ENCODE measurements around the gene PLAGL2. TPM values are rescaled to one million over a fixed set of nuclear protein-coding genes. Genes with fewer than 3 reads are reported as not detected.

Gene PLAGL2
- total RNA-seq, 1 experiment from 2014 or later: 6.5 TPM

DNA sequence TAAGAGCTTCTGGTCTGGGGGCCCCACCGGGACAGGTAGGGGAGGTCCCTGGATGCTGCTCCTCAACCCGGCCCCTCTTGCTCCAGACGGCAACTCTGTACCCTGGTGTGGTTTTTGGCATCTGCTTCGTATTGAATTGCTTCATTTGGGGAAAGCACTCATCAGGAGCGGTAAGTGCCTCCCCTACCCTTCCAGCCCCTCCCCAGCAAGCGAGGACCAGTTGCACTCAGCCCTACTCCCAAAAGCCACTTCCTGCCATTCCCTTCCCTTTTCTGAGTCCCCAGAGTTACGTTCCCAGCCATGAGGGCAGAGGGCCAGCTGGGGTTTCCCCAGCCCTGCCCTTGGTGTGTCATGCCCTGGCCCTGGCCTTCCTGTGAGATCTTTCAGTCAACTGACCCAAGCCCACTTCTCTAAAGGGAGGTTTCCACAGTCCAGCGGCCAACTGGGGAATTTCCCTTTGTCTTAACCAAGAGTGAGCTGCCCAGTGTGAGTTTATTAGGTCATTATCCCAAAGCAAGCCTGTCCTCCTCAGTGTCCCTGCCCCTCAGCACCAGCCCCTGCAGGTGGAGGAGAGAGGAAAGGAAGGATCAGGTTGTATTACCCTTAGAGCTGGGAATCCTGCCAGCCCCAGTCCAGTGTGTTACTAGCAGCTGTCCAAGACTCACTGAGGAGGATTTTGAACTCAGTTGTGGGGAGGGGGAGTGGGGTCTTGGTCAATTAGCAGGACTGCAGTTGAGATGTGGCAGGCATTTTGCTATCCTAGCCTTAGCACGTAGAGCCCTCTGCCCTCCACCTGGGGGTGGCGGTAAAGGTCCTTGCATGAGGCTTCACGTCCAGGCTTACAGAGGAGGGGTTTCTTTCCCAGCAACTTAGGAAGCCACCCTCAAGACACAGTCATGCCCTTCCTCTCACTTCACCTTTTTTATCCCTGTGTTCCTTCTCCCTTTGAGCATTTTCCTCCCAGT is 52.2 kb downstream of the PLAGL2 start:
- no peak for DNase-seq (ENCODE audit: extremely low read depth, low read depth)

DNA sequence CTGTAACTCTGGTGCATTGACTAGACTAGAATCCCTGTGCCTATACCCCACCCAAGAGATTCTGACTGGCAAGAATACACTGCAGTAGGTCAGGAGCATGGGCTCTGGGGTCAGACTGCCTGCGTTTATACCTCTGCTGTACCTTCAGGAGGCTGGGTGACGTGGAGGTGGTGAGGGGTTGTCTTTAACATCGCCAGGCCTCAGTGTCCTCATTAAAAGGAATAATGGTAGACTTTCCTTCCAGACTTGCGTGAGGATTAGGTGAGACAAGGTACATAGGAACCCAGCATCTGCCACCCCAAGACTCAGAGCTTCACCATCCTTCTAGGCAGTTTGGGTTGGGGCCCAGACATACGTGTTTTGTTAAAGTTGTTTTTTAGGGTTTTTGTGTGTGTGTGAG is 53.8 kb downstream of the PLAGL2 start:
- no peak for DNase-seq (ENCODE audit: extremely low read depth, low read depth)

DNA sequence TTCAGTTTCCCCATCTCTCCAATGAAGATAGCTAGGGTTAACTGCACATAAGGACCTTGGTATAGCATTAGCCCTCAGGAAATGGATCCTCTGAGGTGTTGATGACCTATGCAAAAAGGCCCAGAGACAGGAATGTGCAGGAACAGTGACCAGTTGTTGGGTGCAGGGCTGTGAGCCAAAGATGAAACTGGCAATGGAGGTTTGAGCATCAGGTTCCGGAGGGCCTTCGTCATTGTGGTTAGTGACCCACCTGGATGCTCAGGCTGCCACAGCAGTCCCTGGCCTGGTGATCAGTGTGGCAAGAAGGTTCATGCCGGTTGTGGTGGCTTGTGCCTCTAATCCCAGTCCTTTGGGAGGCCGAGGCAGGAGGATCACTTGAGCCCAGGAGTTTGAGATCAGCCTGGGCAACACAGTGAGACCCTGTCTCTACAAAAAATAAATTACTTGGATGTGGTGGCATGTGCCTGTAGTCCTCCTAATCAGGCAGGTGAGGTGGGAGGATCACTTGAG is 54.3 kb downstream of the PLAGL2 start:
- no peak for DNase-seq (ENCODE audit: extremely low read depth, low read depth)

DNA sequence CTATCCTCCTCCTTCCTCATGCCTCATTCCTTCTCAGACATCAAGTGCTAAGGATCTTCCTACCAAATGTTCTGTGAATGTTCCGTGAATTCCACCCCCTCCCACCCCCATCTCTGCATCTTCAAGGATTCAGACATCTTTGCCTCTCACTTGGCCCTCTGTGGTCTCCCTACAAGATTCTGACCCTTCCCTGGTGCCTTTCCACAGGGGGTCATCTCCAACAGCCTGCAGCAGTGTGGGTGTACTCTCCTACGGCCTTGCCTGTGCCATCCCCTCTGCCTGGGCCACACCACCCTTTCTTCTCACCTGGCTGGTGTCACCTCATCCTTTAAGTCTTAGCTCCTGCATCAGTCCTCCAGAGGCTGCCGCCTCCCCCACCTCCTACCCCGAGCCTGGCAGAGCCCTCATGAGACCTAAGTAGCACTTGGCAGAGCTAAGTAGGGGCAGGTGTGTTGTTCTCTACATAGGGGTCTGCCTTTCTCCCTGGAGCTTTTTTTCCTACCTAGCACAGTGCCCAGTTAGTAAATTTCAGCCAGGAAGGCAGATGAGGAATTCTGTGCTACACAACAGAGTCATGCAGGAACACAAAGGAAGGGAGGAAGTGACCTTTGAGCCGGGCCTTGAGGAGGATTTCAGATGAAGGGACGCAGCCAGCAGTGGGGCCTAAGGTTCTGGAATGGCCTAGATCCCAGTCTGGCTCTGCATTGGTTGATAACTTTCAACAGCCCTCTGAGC is 55.0 kb downstream of the PLAGL2 start:
- DNase-seq (ENCODE audit: extremely low read depth, low read depth): no peak

DNA sequence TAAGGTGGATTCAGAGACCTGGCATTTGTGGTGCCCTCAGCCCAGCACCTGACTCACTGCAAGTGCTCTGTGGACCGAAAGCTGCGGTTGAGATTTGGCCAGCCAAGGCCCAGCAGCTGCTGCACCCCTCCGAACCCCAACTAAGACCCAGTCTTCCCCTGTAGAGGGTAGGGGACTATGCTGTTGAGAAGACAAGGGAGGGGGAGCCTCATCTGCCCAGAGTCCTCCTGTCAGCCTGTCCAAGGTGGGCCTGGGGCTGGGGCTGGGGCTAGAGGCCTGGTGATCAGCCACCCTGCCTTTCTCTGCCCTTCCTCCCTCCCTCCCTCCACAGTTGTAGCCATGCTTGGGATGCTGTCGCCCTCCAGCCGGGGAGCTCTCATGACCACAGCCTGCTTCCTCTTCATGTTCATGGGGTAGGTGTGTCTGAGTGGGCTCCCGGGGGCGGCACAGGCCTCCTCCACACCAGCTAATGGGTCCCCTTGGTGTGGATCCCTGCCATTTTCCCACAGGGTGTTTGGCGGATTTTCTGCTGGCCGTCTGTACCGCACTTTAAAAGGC is 57.2 kb downstream of the PLAGL2 start:
- DNase-seq (ENCODE audit: extremely low read depth, low read depth): no peak

- DNase-seq (ENCODE audit: extremely low read depth, low read depth): no peak
Measured at GRCh38 chr20:32149566-32150170, 57.9 kb downstream of the PLAGL2 start.

DNA sequence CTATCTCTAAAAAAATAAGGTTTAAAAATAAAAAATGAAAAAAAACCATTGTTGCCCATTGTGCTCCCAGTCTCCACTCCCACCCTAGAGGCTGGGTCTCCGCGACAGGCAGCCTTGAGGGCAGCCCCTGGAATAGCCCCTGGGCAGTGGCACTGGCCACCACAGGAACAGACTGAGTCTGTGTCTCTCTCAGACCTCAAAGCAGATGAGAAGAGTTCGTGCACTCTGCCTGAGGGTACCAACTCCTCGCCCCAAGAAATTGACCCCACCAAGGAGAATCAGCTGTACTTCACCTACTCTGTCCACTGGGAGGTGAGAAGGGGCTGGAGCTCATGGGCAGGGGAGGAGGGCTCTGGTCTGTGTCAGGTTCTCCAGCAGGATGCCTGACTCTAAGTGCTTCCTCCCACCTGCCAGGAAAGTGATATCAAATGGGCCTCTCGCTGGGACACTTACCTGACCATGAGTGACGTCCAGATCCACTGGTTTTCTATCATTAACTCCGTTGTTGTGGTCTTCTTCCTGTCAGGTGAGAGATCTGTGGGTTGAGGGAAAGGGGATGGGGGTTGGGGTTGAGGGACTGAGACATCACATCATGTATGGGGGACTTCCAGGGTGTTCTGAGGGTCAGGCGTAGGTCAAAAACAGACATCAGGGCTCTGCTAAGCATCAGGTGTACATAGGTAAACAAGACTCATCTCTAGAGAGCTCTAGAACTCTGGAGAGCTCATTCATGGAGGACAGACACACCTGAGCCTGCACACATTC is 62.5 kb downstream of the PLAGL2 start:
- DNase-seq (ENCODE audit: extremely low read depth, low read depth): no peak

- DNase-seq (ENCODE audit: extremely low read depth, low read depth): no peak
Measured at GRCh38 chr20:32142991-32143390, 64.6 kb downstream of the PLAGL2 start.

Other genes starting within 250 kb of the PLAGL2 start
- gene XKR7, start 239.6 kb downstream of the PLAGL2 start, total RNA-seq (2014; rRNA removed; shearing (Covaris generic)): not detected in 2 replicates
- gene CCM2L, start 197.3 kb downstream of the PLAGL2 start, total RNA-seq (2014; rRNA removed; shearing (Covaris generic)): not detected in 2 replicates
- not detected in 2 replicates for gene HCK, start 155.5 kb downstream of the PLAGL2 start, total RNA-seq (2014; rRNA removed; shearing (Covaris generic))
- 42.9 and 44.1 TPM in 2 replicates for gene TM9SF4, start 98.0 kb downstream of the PLAGL2 start, total RNA-seq (2014; rRNA removed; shearing (Covaris generic))
- 46.7 and 50.8 TPM in 2 replicates for gene POFUT1, start 137 bp upstream of the PLAGL2 start, total RNA-seq (2014; rRNA removed; shearing (Covaris generic))
- gene KIF3B, start 69.9 kb upstream of the PLAGL2 start, total RNA-seq (2014; rRNA removed; shearing (Covaris generic)): 22.5 and 25.4 TPM in 2 replicates
- 29.8 and 35.4 TPM in 2 replicates for gene ASXL1, start 150.6 kb upstream of the PLAGL2 start, total RNA-seq (2014; rRNA removed; shearing (Covaris generic))